GM23338 (cell line): Measurements from ENCODE around the gene ARPC1A. TPM values are rescaled to one million over a fixed set of nuclear protein-coding genes. Genes with fewer than 3 reads are reported as not detected.

ENCODE experiments used
- ATAC-seq: fragments of 200-7000 bp; cut with Tn5 transposase; 3 replicates; pipeline ENCODE4 v1.9.1; 2020
- DNase-seq: peaks from one replicate; pipeline ENCODE4 v3.0.0-alpha.2; 2015; ENCODE audit warnings: low spot score
- H2AFZ ChIP-seq: fragments of 200-600 bp; sonication (generic); 2 replicates; pipeline ENCODE4 v1.8.0; 2016; ENCODE audit warnings: antibody characterized with exemption, mild to moderate bottlenecking, moderate library complexity
- H3F3A ChIP-seq: fragments of 200-600 bp; sonication (generic); replicated peaks from 2 replicates; pipeline ENCODE4 v1.8.0; 2017; ENCODE audit warnings: antibody characterized with exemption, mixed run types, low read depth
- H3K27ac ChIP-seq: fragments of 200-600 bp; sonication (generic); 2 replicates; pipeline ENCODE4 v1.6.1; 2016; ENCODE audit warnings: low read depth
- H3K27me3 ChIP-seq: fragments of 200-600 bp; sonication (generic); 2 replicates; pipeline ENCODE4 v1.8.0; 2016; ENCODE audit warnings: mild to moderate bottlenecking, mixed run types, moderate library complexity; ENCODE audit not compliant: insufficient read depth
- H3K36me3 ChIP-seq: fragments of 200-600 bp; sonication (generic); 2 replicates; pipeline ENCODE4 v1.8.0; 2016; ENCODE audit warnings: mild to moderate bottlenecking; ENCODE audit not compliant: insufficient read depth
- H3K4me1 ChIP-seq: fragments of 200-600 bp; sonication (generic); 2 replicates; pipeline ENCODE4 v1.8.0; 2016; ENCODE audit warnings: mild to moderate bottlenecking, moderate library complexity; ENCODE audit not compliant: insufficient read depth
- H3K4me2 ChIP-seq: fragments of 200-600 bp; sonication (generic); 2 replicates; pipeline ENCODE4 v1.7.1; 2017; ENCODE audit warnings: mixed run types
- H3K4me3 ChIP-seq: fragments of 200-600 bp; sonication (generic); 2 replicates; pipeline ENCODE4 v1.6.1; 2016; ENCODE audit warnings: mixed run types
- H3K79me2 ChIP-seq: fragments of 200-600 bp; sonication (generic); replicated peaks from 2 replicates; pipeline ENCODE4 v1.8.0; 2017; ENCODE audit warnings: mild to moderate bottlenecking; ENCODE audit not compliant: insufficient read depth
- H3K9me2 ChIP-seq: fragments of 200-600 bp; sonication (generic); 2 replicates; pipeline ENCODE4 v1.8.0; 2017; ENCODE audit not compliant: insufficient read depth
- H4K20me1 ChIP-seq: fragments of 200-600 bp; sonication (generic); replicated peaks from 2 replicates; pipeline ENCODE4 v1.8.0; 2017; ENCODE audit warnings: mild to moderate bottlenecking; ENCODE audit not compliant: insufficient read depth
- H3K27ac Mint-ChIP-seq: 2 replicates; pipeline ENCODE4 v1.8.0; 2020; ENCODE audit warnings: inconsistent platforms, mild to moderate bottlenecking, moderate library complexity, mixed read lengths
- H3K27me3 Mint-ChIP-seq: 3 replicates; pipeline ENCODE4 v1.8.0; 2022; ENCODE audit warnings: low read depth, mild to moderate bottlenecking, moderate library complexity, mixed read lengths, inconsistent platforms; ENCODE audit not compliant: insufficient read depth, poor library complexity
- H3K36me3 Mint-ChIP-seq: 3 replicates; pipeline ENCODE4 v1.8.0; 2021; ENCODE audit warnings: low read depth, mild to moderate bottlenecking, inconsistent platforms, moderate library complexity, mixed read lengths
- H3K4me1 Mint-ChIP-seq: 3 replicates; pipeline ENCODE4 v1.8.0; 2020; ENCODE audit warnings: mild to moderate bottlenecking, inconsistent platforms, mixed read lengths
- H3K4me3 Mint-ChIP-seq: 3 replicates; pipeline ENCODE4 v1.8.0; 2021; ENCODE audit warnings: moderate library complexity, mild to moderate bottlenecking, inconsistent platforms, mixed read lengths
- H3K9me3 Mint-ChIP-seq: 3 replicates; pipeline ENCODE4 v1.8.0; 2020; ENCODE audit warnings: moderate library complexity, mild to moderate bottlenecking, inconsistent platforms, mixed read lengths
- CREB1 ChIP-seq: fragments of 250-450 bp; sonication (Bioruptor Pico); IDR thresholded peaks from 2 replicates; pipeline ENCODE4 v1.5.0; 2020; ENCODE audit warnings: low read depth, mild to moderate bottlenecking, moderate library complexity
- EZH2 ChIP-seq: fragments of 200-600 bp; sonication (generic); IDR thresholded peaks from one replicate; pipeline ENCODE4 v1.8.0; 2017; ENCODE audit warnings: antibody characterized with exemption, mild to moderate bottlenecking, low read depth; ENCODE audit not compliant: unreplicated experiment
- EZH2phosphoT487 ChIP-seq: fragments of 200-600 bp; sonication (generic); IDR thresholded peaks from one replicate; pipeline ENCODE4 v1.8.1; 2018; ENCODE audit warnings: antibody characterized with exemption; ENCODE audit not compliant: unreplicated experiment
- JUNB ChIP-seq: IDR thresholded peaks from one replicate; pipeline ENCODE4 v1.6.1; 2016; ENCODE audit warnings: antibody characterized with exemption; ENCODE audit not compliant: unreplicated experiment
- NANOG ChIP-seq: IDR thresholded peaks from 2 replicates; pipeline ENCODE4 v1.6.1; 2016; ENCODE audit warnings: antibody characterized with exemption, borderline replicate concordance
- POLR2AphosphoS5 ChIP-seq: IDR thresholded peaks from 2 replicates; pipeline ENCODE4 v1.6.1; 2016; ENCODE audit warnings: antibody characterized with exemption, low read depth
- STAT1 ChIP-seq: IDR thresholded peaks from one replicate; pipeline ENCODE4 v1.6.1; 2016; ENCODE audit warnings: antibody characterized with exemption; ENCODE audit not compliant: unreplicated experiment
- ZNF114 ChIP-seq: fragments of 250-450 bp; sonication (Bioruptor Pico); IDR thresholded peaks from 2 replicates; pipeline ENCODE4 v1.5.0; 2020; ENCODE audit warnings: mild to moderate bottlenecking, moderate library complexity
- ZNF331 ChIP-seq: fragments of 250-450 bp; sonication (Bioruptor Pico); IDR thresholded peaks from 2 replicates; pipeline ENCODE4 v1.5.0; 2020; ENCODE audit warnings: low read depth, mild to moderate bottlenecking, moderate library complexity
- polyA plus RNA-seq: library from polyadenylated mRNA; unstranded; fragments of >200 nt; fragmentation: Nextera tagmentation; extraction: Ambion mirVana; gene quantifications from 2 replicates; pipeline ENCODE4 v1.2.1, GENCODE V29; 2016
- total RNA-seq: library from RNA; depleted of rRNA; stranded (reverse); fragments of >200 nt; shearing (Covaris generic); gene quantifications from 2 replicates; pipeline ENCODE4 v1.2.3, GENCODE V29; 2014
- TF ChIP-seq, protein P1 (sequence below): IDR thresholded peaks from 2 replicates; pipeline ENCODE4 v1.6.1; 2016; ENCODE audit warnings: antibody characterized with exemption
- TF ChIP-seq, protein P2 (sequence below), 2 experiments: fragments of 200-600 bp in 1 of 2; sonication (generic) in 1 of 2; conservative IDR thresholded peaks; 2 replicates each; pipeline versions ENCODE4 v1.5.1 to v1.6.1; 2016 to 2017; ENCODE audit warnings: antibody characterized with exemption in 2 of 2, low read depth in 2 of 2, mild to moderate bottlenecking in 2 of 2, moderate library complexity in 1 of 2
- TF ChIP-seq, protein P3 (sequence below): IDR thresholded peaks from one replicate; pipeline ENCODE4 v1.6.1; 2018; ENCODE audit warnings: antibody characterized with exemption; ENCODE audit not compliant: unreplicated experiment
- TF ChIP-seq, protein P4 (sequence below): fragments of 250-450 bp; sonication (Bioruptor Pico); IDR thresholded peaks from 2 replicates; pipeline ENCODE4 v1.5.0; 2020; ENCODE audit warnings: mild to moderate bottlenecking, moderate library complexity

Gene ARPC1A
- total and polyA plus RNA-seq, 2 experiments from 2014 or later: 108 to 210 TPM

DNA sequence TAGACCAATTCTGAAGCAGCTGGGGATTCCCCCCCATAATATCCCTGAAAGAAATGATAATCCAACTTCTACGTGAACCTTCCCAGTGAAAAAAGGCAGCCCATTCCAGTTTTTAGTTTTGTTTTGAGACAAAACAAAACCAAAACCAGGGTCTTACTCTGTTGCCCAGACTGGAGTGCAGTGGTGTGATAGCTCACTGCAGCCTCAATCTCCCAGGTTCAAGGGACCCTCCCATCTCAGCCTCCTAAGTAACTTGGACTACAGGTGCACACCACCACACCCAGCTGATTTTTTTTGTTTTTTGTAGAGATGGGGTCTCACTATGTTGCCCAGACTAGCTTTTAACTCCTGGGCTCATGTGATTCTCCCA lies 12.5 kb upstream of the ARPC1A start:
- Mint-ChIP-seq H3K27ac (no peak overlapping the region), H3K4me3 (no peak overlapping the region), H3K27me3 (peaks cover 6% of the 10 kb centered on the region), H3K36me3 (peaks cover 4% of the 10 kb centered on the region; the same call in 2 of the 3 replicates), H3K9me3 (peaks cover 4% of the 10 kb centered on the region; the same call in 2 of the 3 replicates), H3K4me1 (no peaks in the 10 kb centered on the region)
- H4K20me1 ChIP-seq: no peaks in the 10 kb centered on the region
- no peaks in the 10 kb centered on the region for H3K27me3 ChIP-seq
- no peaks in the 10 kb centered on the region for H3K36me3 ChIP-seq
- H3K4me2 ChIP-seq: no peak overlapping the region
- no peak for ATAC-seq
- TF ChIP-seq, protein P1, sequence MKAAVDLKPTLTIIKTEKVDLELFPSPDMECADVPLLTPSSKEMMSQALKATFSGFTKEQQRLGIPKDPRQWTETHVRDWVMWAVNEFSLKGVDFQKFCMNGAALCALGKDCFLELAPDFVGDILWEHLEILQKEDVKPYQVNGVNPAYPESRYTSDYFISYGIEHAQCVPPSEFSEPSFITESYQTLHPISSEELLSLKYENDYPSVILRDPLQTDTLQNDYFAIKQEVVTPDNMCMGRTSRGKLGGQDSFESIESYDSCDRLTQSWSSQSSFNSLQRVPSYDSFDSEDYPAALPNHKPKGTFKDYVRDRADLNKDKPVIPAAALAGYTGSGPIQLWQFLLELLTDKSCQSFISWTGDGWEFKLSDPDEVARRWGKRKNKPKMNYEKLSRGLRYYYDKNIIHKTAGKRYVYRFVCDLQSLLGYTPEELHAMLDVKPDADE: no peak
- TF ChIP-seq NANOG (no peak), EZH2phosphoT487 (no peak), EZH2 (no peak), JUNB (no peak), POLR2AphosphoS5 (no peak), CREB1 (no peak), STAT1 (no peak), ZNF331 (CRISPR knock-in tag) (no peak), ZNF114 (no peak)
- TF ChIP-seq, protein P2, sequence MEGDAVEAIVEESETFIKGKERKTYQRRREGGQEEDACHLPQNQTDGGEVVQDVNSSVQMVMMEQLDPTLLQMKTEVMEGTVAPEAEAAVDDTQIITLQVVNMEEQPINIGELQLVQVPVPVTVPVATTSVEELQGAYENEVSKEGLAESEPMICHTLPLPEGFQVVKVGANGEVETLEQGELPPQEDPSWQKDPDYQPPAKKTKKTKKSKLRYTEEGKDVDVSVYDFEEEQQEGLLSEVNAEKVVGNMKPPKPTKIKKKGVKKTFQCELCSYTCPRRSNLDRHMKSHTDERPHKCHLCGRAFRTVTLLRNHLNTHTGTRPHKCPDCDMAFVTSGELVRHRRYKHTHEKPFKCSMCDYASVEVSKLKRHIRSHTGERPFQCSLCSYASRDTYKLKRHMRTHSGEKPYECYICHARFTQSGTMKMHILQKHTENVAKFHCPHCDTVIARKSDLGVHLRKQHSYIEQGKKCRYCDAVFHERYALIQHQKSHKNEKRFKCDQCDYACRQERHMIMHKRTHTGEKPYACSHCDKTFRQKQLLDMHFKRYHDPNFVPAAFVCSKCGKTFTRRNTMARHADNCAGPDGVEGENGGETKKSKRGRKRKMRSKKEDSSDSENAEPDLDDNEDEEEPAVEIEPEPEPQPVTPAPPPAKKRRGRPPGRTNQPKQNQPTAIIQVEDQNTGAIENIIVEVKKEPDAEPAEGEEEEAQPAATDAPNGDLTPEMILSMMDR (conservative IDR thresholded peaks at IDR 0.05; ENCODE audit: low read depth in 2 of 2): no peak
- TF ChIP-seq, protein P3, sequence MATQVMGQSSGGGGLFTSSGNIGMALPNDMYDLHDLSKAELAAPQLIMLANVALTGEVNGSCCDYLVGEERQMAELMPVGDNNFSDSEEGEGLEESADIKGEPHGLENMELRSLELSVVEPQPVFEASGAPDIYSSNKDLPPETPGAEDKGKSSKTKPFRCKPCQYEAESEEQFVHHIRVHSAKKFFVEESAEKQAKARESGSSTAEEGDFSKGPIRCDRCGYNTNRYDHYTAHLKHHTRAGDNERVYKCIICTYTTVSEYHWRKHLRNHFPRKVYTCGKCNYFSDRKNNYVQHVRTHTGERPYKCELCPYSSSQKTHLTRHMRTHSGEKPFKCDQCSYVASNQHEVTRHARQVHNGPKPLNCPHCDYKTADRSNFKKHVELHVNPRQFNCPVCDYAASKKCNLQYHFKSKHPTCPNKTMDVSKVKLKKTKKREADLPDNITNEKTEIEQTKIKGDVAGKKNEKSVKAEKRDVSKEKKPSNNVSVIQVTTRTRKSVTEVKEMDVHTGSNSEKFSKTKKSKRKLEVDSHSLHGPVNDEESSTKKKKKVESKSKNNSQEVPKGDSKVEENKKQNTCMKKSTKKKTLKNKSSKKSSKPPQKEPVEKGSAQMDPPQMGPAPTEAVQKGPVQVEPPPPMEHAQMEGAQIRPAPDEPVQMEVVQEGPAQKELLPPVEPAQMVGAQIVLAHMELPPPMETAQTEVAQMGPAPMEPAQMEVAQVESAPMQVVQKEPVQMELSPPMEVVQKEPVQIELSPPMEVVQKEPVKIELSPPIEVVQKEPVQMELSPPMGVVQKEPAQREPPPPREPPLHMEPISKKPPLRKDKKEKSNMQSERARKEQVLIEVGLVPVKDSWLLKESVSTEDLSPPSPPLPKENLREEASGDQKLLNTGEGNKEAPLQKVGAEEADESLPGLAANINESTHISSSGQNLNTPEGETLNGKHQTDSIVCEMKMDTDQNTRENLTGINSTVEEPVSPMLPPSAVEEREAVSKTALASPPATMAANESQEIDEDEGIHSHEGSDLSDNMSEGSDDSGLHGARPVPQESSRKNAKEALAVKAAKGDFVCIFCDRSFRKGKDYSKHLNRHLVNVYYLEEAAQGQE: no peak
- TF ChIP-seq, protein P4, sequence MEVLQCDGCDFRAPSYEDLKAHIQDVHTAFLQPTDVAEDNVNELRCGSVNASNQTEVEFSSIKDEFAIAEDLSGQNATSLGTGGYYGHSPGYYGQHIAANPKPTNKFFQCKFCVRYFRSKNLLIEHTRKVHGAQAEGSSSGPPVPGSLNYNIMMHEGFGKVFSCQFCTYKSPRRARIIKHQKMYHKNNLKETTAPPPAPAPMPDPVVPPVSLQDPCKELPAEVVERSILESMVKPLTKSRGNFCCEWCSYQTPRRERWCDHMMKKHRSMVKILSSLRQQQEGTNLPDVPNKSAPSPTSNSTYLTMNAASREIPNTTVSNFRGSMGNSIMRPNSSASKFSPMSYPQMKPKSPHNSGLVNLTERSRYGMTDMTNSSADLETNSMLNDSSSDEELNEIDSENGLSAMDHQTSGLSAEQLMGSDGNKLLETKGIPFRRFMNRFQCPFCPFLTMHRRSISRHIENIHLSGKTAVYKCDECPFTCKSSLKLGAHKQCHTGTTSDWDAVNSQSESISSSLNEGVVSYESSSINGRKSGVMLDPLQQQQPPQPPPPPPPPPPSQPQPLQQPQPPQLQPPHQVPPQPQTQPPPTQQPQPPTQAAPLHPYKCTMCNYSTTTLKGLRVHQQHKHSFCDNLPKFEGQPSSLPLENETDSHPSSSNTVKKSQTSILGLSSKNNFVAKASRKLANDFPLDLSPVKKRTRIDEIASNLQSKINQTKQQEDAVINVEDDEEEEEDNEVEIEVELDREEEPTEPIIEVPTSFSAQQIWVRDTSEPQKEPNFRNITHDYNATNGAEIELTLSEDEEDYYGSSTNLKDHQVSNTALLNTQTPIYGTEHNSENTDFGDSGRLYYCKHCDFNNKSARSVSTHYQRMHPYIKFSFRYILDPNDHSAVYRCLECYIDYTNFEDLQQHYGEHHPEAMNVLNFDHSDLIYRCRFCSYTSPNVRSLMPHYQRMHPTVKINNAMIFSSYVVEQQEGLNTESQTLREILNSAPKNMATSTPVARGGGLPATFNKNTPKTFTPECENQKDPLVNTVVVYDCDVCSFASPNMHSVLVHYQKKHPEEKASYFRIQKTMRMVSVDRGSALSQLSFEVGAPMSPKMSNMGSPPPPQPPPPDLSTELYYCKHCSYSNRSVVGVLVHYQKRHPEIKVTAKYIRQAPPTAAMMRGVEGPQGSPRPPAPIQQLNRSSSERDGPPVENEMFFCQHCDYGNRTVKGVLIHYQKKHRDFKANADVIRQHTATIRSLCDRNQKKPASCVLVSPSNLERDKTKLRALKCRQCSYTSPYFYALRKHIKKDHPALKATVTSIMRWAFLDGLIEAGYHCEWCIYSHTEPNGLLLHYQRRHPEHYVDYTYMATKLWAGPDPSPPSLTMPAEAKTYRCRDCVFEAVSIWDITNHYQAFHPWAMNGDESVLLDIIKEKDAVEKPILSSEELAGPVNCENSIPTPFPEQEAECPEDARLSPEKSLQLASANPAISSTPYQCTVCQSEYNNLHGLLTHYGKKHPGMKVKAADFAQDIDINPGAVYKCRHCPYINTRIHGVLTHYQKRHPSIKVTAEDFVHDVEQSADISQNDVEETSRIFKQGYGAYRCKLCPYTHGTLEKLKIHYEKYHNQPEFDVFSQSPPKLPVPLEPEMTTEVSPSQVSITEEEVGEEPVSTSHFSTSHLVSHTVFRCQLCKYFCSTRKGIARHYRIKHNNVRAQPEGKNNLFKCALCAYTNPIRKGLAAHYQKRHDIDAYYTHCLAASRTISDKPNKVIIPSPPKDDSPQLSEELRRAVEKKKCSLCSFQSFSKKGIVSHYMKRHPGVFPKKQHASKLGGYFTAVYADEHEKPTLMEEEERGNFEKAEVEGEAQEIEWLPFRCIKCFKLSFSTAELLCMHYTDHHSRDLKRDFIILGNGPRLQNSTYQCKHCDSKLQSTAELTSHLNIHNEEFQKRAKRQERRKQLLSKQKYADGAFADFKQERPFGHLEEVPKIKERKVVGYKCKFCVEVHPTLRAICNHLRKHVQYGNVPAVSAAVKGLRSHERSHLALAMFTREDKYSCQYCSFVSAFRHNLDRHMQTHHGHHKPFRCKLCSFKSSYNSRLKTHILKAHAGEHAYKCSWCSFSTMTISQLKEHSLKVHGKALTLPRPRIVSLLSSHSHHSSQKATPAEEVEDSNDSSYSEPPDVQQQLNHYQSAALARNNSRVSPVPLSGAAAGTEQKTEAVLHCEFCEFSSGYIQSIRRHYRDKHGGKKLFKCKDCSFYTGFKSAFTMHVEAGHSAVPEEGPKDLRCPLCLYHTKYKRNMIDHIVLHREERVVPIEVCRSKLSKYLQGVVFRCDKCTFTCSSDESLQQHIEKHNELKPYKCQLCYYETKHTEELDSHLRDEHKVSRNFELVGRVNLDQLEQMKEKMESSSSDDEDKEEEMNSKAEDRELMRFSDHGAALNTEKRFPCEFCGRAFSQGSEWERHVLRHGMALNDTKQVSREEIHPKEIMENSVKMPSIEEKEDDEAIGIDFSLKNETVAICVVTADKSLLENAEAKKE: no peak
- H2AFZ ChIP-seq: no peak overlapping the region
- no peak for DNase-seq
- H3K4me3 ChIP-seq: no peak overlapping the region
- no peaks in the 10 kb centered on the region for H3K79me2 ChIP-seq
- no peak overlapping the region for H3K27ac ChIP-seq
- no peaks in the 10 kb centered on the region for H3K9me2 ChIP-seq
- H3F3A ChIP-seq: no peaks in the 10 kb centered on the region
- no peaks in the 10 kb centered on the region for H3K4me1 ChIP-seq
